GM12801 (cell line): ENCODE data around the gene CLDN7.

Experiments
- TF ChIP-seq, protein P1 (sequence below): IDR thresholded peaks from one replicate; pipeline ENCODE4 v1.5.1; 2011; ENCODE audit warnings: control low read depth; ENCODE audit not compliant: insufficient read length; ENCODE audit errors: extremely low read depth

Gene CLDN7

DNA sequence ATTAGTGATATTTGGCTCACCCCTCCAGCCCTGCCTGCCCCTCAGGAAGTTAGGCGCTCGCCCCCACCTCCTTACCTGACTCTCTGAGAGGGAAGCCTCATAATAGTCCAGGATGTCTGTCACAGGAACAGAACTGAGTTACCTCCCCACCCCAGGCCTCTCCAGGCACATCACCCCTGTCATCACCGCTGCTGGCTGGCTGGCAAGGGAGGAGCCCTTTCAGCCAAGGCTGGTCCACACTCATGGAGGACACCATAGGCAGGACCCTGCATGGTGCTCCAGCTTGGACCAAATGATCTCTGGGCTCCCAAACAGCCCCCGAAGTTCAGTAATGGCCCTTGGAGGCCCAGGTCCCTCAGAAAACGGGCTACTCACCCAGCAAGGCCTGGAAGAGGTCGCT lies 44.1 kb downstream of the CLDN7 start:
- TF ChIP-seq, protein P1, sequence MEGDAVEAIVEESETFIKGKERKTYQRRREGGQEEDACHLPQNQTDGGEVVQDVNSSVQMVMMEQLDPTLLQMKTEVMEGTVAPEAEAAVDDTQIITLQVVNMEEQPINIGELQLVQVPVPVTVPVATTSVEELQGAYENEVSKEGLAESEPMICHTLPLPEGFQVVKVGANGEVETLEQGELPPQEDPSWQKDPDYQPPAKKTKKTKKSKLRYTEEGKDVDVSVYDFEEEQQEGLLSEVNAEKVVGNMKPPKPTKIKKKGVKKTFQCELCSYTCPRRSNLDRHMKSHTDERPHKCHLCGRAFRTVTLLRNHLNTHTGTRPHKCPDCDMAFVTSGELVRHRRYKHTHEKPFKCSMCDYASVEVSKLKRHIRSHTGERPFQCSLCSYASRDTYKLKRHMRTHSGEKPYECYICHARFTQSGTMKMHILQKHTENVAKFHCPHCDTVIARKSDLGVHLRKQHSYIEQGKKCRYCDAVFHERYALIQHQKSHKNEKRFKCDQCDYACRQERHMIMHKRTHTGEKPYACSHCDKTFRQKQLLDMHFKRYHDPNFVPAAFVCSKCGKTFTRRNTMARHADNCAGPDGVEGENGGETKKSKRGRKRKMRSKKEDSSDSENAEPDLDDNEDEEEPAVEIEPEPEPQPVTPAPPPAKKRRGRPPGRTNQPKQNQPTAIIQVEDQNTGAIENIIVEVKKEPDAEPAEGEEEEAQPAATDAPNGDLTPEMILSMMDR: no peak

DNA sequence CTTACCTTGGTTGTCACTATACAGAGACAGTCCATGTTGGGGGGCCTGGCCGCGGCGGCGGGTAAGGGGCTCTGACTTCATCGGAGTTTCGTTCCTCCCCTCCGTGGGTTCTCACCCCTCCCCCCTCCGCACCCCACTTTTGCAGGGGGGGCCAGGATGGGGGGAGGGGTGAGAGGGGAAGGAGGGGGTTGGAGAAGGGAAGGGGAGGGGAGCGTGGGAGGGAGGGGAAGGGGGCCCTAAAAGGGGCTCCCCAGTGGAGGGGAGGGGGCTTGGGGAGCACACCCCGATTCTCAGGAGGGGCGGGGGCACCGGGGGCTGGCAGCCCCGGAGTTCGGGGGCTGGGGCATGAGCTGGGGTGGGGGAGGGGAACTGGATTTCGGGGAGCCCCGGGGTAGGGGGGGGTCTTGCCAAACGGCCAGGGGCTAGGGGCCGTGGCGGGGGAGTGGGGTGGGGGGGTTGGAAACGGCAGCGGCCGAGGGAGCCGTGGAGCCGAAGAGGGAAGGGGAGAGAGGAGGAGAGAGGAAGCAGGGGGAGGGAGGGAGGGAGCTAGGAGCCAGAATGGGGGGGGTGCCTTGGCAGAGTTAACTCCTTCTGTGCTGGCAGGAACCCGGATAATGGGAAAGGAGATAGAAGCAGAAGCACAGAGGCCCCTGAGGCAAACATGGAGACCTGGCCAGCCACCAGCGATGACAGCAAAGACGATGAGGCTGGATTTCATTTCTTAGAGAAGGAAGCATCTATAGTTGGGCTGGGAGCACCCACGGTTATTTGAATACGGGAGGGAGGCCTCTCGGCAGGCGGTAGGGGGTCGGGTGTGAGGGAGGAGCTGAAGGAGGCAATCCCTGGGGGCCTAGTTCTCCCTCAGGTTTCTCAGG lies 44.9 kb downstream of the CLDN7 start:
- TF ChIP-seq, protein P1: no peak

DNA sequence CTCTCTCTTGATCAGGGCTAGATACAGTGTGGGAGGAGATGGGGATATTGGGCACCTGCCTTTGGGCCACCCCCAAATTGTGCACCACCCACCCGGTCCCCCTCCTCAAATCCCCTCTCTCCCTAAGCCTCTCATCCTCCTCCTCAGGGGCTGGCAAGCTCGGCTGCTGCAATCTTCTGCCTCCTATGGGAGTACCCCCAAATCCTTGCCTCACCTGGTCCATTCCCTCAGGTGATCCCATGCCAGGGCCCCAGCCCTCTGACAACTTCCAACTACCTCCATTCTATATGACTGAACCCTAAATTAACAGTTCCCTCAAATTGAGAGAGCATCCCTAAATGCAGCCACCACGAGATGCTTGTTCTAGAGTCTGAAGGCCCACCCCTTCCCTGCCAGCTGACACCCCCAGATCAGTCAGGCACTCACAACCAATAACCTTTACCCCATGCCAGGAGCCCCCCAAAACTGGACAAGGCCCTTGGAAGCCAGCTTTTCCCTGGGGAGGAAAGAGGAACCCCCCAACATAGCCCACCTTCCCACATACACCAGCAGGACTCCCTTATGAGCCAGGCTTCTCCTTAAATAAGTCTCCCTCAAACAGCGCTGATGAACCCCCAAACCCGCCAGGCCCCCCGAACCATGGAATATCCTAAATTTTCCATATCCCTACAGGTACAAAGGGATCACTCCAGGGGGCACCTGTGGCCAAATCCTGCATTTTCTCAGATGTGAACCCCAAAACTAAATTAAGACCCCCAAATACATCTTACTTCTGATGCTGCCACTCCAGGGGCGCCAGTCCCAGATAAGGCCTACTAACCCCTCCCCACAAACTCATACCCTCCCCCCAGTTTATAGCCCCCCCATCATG lies 45.8 kb downstream of the CLDN7 start:
- TF ChIP-seq, protein P1: no peak

DNA sequence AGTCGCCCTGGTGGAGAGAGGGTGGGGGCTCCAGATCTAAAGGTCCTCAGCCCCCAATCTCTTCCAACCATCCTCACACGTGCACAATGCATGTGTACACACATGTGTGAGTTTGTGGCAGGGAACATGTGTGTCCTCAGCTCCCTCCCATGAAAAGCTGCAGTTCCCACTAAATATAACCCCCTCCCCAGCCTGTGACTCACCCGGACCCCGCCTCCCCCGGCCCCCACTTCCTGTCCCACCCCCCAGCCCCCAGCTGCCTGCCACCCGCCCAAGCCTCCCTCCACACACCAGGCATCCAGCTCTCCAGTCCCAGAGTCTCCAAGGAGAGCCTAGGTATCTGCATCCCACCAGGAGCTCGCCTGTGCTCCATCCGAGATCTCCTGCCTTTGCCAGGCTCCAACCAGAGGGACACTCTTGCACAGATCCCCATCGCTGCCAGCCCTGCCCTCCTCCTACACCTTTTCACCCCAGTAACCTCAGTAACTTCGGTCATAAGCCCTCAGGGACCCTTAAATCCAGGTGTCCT lies 46.6 kb downstream of the CLDN7 start:
- TF ChIP-seq, protein P1: no peak

DNA sequence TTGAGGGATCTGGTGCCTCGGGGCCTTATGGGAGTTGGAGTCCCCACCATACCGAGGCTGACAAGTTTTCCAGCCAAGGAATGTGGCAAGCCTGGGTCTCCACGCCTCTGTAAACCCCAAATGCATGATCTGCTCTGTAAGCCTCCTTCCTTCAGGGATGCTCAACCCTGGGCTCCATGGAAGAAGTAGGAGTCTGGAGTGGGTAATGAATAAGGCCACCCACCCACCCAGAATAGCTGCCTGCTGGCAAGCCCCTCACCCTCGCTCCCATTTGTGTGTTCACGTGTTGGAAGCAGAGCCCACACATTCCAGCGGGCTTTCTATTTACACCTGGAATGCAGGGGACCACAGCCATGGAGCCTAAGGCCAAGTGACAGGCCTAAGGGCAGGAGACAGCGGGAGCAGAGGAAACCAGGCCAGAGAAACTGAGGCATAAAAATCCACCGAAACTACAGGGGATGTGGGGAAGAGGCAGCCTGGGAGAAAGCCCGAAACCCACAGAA lies 47.1 kb downstream of the CLDN7 start:
- TF ChIP-seq, protein P1: no peak

DNA sequence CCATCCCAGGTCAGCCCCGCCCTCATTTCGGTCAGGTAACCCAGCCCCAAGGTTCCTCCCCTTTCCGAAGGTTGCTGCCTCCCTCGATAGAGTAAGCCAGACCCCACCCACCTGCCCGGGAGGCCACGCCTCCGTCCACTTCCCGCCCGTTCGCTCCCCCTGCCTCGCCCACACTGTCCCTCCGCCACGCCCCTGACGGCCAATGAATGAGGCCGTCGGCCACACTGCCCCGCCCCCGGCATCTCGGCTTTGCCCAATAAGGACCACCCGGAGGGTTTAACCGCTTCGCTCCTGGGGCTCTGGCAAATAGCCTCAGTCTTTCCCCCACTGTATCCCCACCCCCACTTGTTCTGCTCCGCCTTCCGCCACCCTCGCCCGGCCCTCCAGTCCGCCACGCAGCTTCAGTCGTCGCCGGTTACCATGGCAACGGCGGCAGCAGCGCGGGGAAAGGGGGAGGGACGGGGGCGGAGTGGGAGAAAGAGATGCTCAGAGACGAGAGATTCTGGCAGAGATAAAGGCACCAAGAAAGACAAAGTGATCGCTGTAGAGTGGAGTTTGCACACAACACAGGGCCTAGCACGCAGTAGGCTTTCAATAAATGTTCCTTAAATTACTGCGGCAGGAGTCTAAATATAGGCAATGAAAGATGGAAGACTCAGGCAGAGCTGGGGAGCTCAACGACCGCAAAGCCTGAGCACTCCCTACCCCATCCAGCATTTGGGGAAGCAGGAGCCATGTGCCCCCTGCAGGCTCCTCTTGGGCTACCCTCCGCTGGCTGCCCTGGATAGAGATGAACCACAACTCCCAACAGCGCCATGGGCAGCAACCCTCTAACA lies 47.8 kb downstream of the CLDN7 start:
- TF ChIP-seq, protein P1: no peak
